Measurements from ENCODE around the gene TTLL5.

- TF ChIP-seq, protein P1, sequence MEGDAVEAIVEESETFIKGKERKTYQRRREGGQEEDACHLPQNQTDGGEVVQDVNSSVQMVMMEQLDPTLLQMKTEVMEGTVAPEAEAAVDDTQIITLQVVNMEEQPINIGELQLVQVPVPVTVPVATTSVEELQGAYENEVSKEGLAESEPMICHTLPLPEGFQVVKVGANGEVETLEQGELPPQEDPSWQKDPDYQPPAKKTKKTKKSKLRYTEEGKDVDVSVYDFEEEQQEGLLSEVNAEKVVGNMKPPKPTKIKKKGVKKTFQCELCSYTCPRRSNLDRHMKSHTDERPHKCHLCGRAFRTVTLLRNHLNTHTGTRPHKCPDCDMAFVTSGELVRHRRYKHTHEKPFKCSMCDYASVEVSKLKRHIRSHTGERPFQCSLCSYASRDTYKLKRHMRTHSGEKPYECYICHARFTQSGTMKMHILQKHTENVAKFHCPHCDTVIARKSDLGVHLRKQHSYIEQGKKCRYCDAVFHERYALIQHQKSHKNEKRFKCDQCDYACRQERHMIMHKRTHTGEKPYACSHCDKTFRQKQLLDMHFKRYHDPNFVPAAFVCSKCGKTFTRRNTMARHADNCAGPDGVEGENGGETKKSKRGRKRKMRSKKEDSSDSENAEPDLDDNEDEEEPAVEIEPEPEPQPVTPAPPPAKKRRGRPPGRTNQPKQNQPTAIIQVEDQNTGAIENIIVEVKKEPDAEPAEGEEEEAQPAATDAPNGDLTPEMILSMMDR (IDR thresholded peaks at IDR 0.05; ENCODE audit: insufficient read depth, low read length, poor library complexity, severe bottlenecking) = no peak
- no peak for TF ChIP-seq EZH2phosphoT487 (conservative IDR thresholded peaks at IDR 0.05; ENCODE audit: low read length)
Observed at GRCh38 chr14:75877292-75877691, 216.2 kb downstream of the TTLL5 start.

Measured in SU-DHL-6 (cell line).